Neutrophil (primary cell): ENCODE measurements around the gene ARFGEF2.
A peak's percentile ranks its signal among the peaks of the same experiment; 100 is the strongest.
"Not testable (repeated sequence)": the region's sequence is repeated elsewhere in the genome, so short reads cannot be mapped to it uniquely, and the experiment has no call there.

ENCODE experiments used
- H3K27ac ChIP-seq: fragments of 200-600 bp; sonication (generic); 2 replicates; pipeline ENCODE4 v1.5.1; 2016; ENCODE audit warnings: mild to moderate bottlenecking, moderate library complexity
- H3K27me3 ChIP-seq: fragments of 200-600 bp; sonication (generic); 2 replicates; pipeline ENCODE4 v1.6.0; 2016; ENCODE audit warnings: mild to moderate bottlenecking
- H3K36me3 ChIP-seq: fragments of 200-600 bp; sonication (generic); 2 replicates; pipeline ENCODE4 v1.5.1; 2017
- H3K4me1 ChIP-seq, 2 experiments: fragments of 200-600 bp in 1 of 2; sonication (generic) in 1 of 2; 1 replicate in 1 of 2; 2 replicates in 1 of 2; pipeline versions ENCODE4 v1.5.1 to v1.6.1; 2013 to 2016; ENCODE audit warnings: low read depth in 1 of 2, low read length in 1 of 2, mild to moderate bottlenecking in 1 of 2, moderate library complexity in 1 of 2; ENCODE audit not compliant: control insufficient read depth in 1 of 2, insufficient read depth in 1 of 2
- H3K4me3 ChIP-seq, 2 experiments: fragments of 200-600 bp in 1 of 2; sonication (generic) in 1 of 2; 1 replicate in 1 of 2; 2 replicates in 1 of 2; pipeline ENCODE4 v1.5.1; 2013 to 2016; ENCODE audit warnings: low read depth in 1 of 2, low read length in 1 of 2, mild to moderate bottlenecking in 1 of 2, moderate library complexity in 1 of 2
- H3K9me3 ChIP-seq: fragments of 200-600 bp; sonication (generic); 2 replicates; pipeline ENCODE4 v1.5.1; 2016
- CTCF ChIP-seq: fragments of 200-600 bp; sonication (generic); IDR thresholded peaks from 2 replicates; pipeline ENCODE4 v1.5.1; 2016; ENCODE audit warnings: antibody characterized with exemption

Gene ARFGEF2

DNA sequence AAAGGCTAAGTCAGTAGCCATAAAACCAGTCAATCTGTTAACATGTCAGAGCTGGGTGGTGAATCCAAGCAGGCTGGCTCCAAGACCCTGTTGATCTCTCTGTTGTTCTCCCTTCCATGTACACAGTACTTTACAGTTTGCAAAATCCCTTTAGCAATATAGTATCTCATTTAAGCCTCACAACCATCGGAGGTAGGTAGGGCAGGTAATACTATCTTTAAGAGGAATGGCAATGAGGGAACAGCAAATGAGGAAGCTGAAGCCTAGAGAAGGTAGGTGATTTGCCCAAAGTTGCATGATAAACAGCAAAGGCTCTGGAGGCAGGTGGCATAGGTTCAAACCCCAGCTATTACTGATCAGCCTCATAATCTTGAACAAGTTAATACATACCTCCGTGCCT, 34.7 kb upstream of the ARFGEF2 start:
- no peaks in the 10 kb centered on the region for H3K36me3 ChIP-seq
- H3K4me3 ChIP-seq: no peak overlapping the region
- H3K27ac ChIP-seq: no peak overlapping the region
- H3K9me3 ChIP-seq: peaks cover 3% of the 10 kb centered on the region
- TF ChIP-seq CTCF: no peak
- no peaks in the 10 kb centered on the region for H3K27me3 ChIP-seq
- H3K4me1 ChIP-seq: peaks cover 0 to under 1% of the 10 kb centered on the region in 2 experiments

DNA sequence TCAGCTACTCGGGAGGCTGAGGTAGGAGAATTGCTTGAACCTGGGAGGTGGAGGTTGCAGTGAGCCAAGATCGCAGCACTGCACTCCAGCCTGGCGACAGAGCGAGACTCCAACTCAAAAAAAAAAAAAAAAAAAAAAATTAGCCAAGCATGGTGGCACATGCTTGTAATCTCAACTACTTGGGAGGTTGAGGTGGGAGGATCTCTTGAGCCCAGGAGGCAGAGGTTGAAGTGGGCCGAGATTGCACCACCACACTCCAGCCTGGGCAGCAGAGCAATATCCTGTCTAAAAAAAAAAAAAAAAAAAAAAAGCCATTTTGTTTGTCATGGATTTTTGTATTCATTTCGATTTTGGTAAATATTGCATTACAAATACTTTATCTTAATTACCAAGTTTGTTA, 33.0 kb upstream of the ARFGEF2 start:
- H3K36me3 ChIP-seq, H3K4me3 ChIP-seq: not testable (repeated sequence)

DNA sequence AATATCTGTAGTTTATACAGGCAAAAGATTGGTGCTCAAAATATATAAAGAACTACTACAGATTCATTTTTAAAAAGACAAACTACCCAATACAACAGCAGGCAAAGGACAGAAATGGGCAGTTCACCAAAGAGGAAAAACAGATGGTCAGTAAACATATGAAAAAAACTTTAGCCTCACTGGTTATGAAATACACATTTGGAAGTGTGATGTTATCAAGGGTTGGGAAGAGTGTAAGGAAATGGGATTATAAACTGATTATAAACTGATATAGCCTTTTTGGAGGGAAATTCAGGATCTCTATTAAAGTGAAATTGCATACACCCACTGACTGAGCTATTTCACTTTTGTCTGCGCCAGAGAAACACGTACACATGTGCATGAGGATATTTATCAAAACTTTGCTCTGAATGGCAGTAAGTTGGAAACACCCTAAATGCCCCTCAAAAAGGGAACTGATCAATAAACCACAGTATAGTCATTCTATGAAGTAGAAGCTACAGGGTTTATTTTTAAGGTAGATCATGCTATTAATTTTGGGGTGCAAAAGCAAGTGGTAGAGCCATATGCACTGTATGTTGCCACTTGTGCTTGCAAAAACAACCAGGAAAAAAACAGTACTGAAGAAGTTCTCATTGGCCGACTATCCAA, 32.2 kb upstream of the ARFGEF2 start:
- Histone ChIP-seq H3K36me3 (no peaks in the 10 kb centered on the region), H3K4me1 (no peaks in the 10 kb centered on the region), H3K9me3 (peaks cover 3% of the 10 kb centered on the region), H3K27me3 (no peaks in the 10 kb centered on the region), H3K27ac (peak overlapping the region; percentile 80), H3K4me3 (no peak overlapping the region)
- no peak for TF ChIP-seq CTCF

More for the DNA sequence above, 33.0 kb upstream of the ARFGEF2 start:
- H3K27me3 ChIP-seq, H3K9me3 ChIP-seq, H3K4me1 ChIP-seq, H3K27ac ChIP-seq: not testable (repeated sequence)

GRCh38 chr20:48891235-48892048, 30.1 kb upstream of the ARFGEF2 start:
- Histone ChIP-seq H3K4me1 (no peaks in the 10 kb centered on the region), H3K9me3 (peaks cover 3% of the 10 kb centered on the region), H3K4me3 (no peak overlapping the region), H3K27ac (peak overlapping the region; percentile 80), H3K36me3 (no peaks in the 10 kb centered on the region), H3K27me3 (no peaks in the 10 kb centered on the region)
- TF ChIP-seq CTCF: no peak

- no peak for TF ChIP-seq CTCF
- Histone ChIP-seq H3K9me3 (peaks cover 3% of the 10 kb centered on the region), H3K36me3 (no peaks in the 10 kb centered on the region), H3K27ac (peak overlapping the region; percentile 80), H3K4me3 (no peak overlapping the region), H3K27me3 (no peaks in the 10 kb centered on the region), H3K4me1 (no peaks in the 10 kb centered on the region)
Measured at GRCh38 chr20:48892049-48892470, 29.5 kb upstream of the ARFGEF2 start.

DNA sequence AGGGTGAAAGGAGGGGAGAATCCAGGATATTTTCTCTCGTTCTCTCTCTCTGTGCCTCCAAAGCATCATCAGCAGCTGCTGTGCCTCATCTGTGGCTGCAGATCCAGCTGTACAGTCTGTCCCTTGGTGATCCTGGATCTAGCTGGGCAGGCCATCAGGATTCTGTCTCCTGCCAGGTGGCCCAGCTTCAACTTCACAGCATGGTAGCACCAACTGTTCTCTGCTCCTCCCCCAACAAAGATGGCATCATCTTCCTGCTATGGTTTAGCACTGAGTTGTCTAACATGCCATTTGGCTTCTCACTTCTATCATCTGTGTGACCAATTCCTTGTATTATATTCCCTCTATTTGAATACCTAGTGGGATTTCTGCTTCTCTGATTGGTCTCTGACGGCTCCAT, 28.6 kb upstream of the ARFGEF2 start:
- no peaks in the 10 kb centered on the region for H3K36me3 ChIP-seq
- peaks cover 3% of the 10 kb centered on the region for H3K9me3 ChIP-seq

More for the DNA sequence above, 28.6 kb upstream of the ARFGEF2 start:
- H3K27me3 ChIP-seq: no peaks in the 10 kb centered on the region
- no peak overlapping the region for H3K4me3 ChIP-seq
- peak overlapping the region; percentile 80 for H3K27ac ChIP-seq
- TF ChIP-seq CTCF: no peak
- H3K4me1 ChIP-seq: no peaks in the 10 kb centered on the region
